Stimulated activated CD4-positive, alpha-beta T cell treated with anti-CD3 and anti-CD28 coated beads, TNF-alpha, amount 100 ng/mL, for 24 hours (primary cell): ENCODE data around the gene HOXD4.

Experiments used
- DNase-seq, 3 experiments: peaks; one replicate each; pipeline ENCODE4 v3.0.0-alpha.2; 2020; ENCODE audit warnings: low read depth in 3 of 3

The HOXD4 gene

DNA sequence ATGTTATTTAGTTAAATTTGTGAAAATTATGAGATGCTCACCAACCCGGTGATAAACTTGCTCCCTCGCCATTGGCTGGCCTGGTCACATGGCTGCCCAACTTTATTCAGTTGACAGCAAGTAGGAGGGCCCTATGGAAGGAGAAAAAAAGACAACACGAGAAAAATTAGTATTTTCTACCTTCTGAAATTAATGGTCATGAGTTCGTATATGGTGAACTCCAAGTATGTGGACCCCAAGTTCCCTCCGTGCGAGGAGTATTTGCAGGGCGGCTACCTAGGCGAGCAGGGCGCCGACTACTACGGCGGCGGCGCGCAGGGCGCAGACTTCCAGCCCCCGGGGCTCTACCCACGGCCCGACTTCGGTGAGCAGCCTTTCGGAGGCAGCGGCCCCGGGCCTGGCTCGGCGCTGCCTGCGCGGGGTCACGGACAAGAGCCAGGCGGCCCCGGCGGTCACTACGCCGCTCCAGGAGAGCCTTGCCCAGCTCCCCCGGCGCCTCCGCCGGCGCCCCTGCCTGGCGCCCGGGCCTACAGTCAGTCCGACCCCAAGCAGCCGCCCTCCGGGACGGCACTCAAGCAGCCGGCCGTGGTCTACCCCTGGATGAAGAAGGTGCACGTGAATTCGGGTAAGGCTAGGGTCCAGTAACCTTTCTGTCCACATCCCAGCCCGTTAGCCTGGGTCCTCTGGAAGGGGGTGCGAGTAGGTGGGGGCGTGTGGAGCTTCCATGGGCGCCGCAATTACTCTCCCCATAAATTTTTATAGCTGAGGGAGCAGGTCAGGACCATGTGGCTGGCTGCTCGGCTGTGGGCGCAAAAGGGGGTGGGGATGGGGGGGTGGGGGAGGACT lies at the start of gene HOXD4:
HOXD4 (plus strand) TSS at position 109 of the 846 bp plus-strand sequence; CDS start at position 193, 84 bp downstream.
- no peak for DNase-seq

DNA sequence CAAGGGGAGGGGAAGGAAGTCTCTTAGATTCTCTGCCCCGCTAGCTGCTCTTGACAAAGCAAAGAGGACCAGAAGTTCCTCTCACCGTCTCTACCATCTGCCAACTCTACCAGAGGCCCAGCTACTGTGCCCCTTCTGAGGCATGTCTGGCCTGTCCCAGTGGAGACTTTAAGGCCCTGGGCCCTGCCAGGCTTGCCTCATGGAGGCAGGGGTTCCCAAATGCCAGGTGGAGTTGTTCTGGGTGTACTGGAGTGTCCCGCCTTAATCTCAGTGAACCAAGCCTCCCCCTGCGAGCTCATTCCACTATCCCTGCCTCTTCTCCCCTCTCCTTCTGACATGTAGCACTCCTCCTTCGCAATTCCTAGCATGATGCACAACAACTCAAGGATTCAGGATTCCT lies 49.5 kb upstream of the HOXD4 start:
- no peak for DNase-seq

DNA sequence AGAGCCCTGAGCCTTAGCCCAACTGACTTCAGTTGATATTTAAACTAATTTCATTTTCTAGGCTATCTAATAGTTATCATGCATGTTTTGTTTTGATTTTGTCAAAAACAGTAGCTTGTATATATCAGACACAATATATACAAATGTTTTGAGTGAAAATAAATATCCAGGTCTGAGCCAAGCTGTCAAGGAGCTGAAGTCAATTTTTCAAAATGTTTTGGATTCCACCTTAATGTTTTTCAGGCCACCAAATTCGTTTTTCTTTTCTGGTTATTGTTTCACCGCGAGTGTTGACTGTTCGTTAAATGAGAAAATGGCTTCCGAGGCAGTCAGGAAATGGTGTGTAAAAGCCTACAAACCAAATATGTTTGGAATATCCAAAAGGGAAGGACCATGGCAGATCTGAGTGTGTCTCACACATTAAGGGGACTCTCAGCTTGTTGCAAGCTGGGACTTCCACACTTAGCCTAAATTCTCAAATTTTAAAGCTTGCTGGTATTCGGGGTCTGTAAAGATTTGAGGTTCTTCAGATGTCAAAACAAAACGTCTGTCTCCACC lies 49.0 kb upstream of the HOXD4 start:
- no peak for DNase-seq

DNA sequence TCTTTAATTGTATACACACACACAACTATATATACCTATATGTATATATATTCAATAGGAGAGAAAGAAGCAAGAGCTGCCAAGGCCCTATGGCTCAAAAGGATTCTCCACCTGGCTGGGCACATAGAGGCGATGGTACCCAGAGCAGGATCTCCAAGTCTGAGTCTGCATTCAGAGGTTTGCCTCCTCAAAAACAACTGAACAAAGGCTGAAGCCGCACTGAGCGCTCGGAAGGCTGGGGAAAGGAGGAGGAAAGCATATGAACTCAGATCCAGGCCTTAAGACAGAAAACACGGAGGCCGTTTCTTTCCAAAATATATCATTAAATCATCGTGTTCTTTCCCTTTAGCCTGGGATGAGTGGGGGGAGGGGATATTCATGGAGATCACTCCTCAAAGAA lies 48.2 kb upstream of the HOXD4 start:
- no peak for DNase-seq

DNA sequence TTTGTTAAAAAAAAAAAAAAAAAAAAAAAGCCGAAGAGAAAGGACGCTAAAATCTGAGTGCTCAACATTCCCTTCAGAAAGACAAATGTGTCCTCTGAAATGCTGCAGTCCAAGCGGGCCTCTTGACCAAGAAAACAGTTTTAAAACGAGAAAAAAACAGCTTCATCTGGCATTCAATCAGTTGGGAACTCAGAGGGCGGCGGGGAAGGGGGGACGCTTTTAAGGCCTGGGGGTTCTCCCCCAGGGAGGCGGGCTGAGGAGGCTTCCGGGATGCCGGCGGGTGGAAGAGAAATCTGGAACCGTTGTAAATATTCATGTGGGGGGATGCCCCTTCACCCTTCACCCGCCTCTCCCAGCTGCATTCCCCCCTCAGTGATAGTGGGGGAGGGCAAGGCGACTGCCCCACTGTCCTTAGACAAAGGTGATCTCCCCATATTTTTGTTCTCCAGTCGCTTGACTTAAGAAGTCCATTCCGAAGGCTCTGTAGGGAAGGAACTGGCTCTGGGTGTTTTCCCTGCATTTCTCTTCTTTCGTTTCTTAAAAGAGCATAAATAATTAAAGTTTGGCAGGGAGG lies 47.5 kb upstream of the HOXD4 start:
- DNase-seq = no peak

DNA sequence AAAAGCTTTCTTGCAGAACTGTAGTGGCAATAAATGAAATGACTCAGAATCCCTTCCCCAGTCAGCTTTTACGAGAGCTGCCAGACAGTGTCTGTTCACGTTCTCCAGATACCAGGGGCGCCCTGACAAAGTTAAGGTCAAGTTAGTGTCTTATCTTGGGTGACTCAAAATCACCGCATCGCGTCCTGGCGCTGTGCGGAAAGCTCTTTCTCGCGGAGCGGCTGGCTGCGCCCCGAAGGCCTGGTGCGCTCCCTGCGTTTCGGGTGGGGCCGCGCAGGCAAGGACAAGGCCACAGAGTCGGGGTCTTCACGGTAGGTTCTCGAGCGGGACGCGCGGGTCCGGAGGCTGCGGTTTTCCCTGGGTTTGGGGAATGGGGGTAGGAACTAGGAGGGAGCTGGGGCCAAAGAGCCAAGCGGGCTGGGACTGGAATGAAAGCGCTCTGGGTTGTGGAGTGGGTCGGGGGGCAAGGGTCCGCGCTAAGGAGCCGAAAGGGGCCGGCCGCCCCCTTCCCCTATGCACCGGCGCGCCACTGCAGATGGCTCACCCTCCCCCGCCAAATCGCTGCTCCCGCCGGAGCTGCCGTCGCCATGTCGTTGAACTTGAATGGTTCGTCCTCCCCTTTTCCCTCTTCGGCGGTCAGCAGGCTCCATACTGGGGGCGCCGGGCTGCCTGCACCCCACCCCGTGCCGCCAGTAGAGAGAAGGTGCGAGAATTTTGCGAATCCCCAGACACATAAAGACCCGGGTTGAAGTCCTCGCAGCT lies 46.9 kb upstream of the HOXD4 start:
- DNase-seq = no peak

DNA sequence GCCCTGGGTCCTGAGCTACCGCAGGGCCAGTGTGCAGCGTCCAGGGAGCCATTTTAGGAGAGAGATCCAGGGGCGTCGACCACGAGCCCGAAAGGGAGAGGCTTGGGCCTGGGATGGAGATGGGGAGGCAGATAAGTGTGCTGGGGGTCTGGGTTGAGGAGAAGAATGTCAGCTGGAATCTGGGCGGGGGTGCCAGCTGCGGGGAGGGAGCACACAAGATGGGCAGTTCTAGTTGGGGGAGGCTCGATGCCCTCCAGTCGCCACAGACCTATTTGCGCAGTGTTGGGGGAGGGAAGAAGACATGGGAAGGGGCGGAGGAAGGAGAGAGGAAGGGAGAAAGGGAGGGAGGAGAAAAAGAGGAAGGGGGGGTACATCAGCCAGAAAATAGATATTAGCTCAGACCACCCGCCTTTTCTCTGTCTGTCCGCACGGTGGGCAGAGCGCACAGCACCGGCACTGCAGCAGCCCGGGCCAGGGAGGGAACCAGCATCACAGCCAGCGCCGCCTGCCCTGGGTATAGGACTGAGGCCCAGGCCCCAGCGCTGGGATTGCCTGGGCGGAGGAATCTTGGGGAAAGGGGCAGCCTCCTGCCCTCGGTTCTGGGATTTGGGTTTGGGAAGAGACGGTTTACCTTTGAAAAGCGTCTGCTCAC lies 46.1 kb upstream of the HOXD4 start:
- DNase-seq = no peak

DNA sequence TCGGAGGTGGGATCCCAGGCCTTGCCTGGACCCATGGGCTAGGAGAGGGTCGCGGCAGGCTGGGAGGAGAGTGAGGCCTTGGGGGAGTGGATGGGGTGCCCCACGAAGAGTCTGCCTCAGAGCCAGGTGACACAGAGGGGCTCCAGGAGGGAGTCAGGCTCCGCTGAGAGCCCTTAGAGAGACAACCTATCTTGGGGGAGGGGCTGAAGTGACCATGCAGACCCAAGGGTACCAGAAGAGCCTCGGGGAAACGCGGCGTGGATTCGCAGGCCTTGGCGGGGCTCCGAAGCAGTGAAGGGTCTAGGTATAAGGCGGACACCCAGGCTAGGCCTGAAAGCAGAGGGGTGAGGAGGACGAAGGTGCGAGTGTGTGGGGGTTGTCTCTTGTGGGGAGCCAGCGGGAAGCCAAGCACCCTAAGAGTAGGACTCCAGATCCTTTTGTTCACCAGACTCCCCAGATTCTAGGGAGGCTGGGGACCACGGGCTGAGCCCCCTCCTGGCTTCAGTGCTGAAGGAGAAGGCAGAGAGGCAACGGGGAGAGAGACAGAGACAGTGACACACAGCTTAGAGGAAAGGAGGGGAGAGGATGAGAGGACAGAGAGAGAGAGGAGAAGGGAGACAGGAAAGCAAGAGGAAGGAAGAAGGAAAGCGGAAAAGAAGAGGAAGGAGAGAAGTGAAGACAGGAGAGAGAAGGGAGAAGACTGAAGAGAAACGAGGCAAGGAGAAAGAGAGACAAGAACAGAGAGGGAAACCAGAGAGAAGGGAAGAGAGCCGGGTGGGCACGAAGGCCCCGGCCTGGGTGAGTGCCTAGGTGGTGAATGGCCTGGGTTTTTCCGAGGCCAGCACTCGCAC lies 45.4 kb upstream of the HOXD4 start:
- DNase-seq = no peak

DNA sequence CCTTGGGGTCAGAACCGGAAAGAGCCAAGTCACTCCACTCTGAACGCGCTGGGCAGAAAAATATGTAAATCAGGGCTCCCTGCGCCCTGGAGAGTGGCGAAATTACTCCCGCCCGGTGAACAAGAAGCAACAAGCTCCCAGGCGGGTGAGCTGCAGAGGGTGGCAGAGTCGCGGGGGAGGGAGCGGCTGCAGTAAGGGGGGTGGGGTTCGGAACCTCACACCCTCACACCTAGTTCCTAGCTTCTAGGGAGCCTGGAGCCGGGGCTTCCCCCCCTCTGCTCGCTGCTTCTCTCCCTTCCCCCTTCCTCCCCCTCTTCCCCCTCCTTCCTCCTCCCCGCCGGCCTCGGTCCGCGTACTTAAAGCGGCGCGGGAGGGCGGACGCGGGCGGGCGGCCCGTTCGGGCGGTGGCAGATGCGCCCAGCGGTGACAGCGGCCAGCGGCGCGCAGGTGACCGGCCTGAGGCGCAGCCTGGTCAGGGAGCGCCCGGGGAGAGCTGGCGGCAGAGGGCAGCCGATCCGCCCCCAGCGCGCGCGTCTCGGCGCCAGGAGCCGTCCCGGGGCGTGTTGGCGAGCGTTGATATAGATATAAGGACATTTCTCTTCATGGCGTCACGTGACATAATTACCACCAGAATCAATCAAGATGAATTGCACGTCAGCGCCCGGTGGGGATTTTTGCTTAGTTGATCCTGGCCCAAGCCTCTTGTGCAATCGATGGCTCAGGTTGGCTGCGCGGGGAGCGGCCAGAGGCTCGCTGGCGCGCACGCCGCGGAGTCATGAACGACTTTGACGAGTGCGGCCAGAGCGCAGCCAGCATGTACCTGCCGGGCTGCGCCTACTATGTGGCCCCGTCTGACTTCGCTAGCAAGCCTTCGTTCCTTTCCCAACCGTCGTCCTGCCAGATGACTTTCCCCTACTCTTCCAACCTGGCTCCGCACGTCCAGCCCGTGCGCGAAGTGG lies 44.5 kb upstream of the HOXD4 start, which contains the start of gene HOXD11:
HOXD11 (plus strand) TSS at position 700 of the 959 bp plus-strand sequence; CDS start at position 776, 76 bp downstream.
- DNase-seq = no peak

DNA sequence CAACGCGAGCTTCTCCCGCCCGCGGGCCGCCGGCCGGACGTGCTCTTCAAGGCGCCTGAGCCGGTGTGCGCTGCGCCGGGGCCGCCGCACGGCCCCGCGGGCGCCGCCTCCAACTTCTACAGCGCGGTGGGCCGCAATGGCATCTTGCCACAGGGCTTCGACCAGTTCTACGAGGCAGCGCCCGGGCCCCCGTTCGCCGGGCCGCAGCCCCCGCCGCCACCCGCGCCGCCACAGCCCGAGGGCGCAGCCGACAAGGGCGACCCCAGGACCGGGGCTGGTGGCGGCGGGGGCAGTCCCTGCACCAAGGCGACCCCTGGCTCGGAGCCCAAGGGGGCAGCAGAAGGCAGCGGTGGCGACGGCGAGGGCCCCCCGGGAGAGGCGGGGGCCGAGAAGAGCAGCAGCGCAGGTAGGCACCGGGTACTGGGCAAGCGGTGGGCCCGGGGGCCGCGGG lies 43.6 kb upstream of the HOXD4 start:
- no peak for DNase-seq

DNA sequence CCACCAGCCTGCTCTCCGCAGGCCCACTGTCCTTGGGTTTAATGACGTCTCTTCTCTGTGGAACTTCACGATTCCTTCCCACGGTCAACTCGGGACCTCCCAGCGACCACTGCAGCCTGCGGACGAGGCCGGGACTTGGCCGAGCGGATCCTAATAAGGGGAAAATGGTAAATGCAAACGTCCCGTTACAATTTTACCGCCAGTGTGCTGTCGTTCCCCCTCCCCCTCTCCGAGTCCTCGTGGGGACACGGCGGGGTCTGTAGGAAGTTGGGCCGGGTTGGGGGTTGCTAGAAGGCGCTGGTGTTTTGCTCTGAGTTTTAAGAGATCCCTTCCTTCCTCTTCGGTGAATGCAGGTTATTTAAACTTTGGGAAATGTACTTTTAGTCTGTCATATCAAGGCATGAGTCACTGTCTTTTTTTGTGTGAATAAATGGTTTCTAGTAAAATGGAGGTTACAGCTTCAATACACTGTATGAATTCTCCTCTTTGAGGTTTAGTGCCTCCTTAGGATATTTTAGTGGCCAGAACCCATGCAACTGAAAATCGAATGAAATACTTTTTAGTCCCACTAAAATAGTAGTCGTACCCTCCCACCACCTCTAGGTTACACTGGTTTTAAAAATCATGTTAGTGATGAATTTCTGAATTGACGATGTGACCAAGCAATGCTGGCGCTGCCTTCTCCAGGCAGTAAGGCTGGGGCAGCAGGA lies 42.0 kb upstream of the HOXD4 start:
- no peak for DNase-seq

DNA sequence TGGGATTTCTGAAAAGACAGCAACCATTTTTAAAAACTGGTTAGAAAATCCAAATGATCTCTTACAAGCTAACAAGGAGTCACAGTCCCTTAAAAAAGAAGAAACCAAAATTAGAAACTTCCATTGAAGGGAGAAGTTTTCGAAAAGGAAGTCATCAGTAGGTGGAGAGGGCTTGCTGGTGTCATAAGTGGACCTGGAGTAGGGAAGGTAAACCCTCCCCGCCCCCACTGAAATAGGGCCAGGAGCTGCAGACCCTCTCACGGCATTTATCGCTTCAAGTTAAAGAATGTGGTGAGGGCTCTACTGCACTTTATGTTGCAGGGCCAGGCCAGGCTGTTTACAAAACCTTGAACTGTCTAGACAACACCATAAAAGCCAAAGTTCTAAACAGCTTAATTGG lies 41.4 kb upstream of the HOXD4 start:
- DNase-seq = no peak

DNA sequence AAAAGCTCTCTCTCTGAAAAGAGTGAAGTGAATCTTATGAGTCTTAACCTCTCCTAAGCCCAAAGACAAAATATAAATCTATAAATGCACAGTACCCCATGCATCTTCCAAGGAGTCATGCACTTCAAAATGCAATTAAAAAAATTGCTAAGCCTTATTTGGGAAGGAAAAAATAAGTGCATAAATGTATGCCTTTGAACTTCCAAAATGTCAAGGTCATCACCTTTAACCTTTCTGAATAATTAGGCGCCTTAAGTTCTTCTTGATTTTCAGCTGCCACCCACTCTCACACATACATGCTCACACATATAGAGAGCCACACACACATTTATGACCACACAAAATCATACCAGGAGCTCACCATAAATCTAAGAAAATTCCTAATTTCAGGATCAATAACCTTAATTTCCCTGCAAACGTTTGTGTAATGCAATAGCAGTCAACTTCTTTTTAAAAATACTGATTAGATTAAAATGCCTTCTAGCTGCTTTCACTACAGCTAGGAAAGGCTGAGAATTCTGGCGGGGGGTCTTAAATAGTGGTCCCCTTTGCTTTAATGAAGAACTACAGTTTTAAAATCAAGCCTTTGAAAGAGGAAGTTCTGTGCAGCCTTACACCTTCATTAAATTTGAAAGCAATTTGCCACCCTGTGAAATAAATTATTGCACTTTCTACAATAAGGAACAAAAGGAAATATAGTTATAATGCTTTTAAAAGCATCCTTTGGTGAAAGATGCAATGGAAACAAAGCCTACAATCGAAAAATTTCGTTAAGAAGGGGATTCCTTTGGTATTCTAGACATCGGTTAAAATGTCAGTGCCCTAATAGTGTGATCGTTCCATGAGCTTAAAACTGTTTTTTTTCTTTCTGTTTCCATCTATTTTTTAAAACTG lies 40.7 kb upstream of the HOXD4 start:
- no peak for DNase-seq

DNA sequence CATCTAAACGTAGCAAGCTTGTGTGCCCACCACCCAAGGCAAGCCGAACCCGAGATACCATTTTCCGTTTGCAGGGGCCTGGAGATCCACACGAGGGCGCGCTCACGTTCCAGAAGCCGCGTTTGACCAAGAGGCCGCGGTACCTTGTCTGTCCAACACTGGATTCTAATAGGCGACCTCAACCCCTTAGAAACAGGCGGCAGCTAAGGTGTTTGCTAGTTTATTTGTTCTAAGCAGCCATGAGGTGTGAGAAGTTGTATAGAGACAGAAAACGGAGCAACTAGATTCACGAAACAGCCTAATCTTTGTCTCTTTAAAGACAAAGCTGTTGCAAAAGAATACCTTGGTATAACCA lies 40.1 kb upstream of the HOXD4 start:
- DNase-seq = no peak

DNA sequence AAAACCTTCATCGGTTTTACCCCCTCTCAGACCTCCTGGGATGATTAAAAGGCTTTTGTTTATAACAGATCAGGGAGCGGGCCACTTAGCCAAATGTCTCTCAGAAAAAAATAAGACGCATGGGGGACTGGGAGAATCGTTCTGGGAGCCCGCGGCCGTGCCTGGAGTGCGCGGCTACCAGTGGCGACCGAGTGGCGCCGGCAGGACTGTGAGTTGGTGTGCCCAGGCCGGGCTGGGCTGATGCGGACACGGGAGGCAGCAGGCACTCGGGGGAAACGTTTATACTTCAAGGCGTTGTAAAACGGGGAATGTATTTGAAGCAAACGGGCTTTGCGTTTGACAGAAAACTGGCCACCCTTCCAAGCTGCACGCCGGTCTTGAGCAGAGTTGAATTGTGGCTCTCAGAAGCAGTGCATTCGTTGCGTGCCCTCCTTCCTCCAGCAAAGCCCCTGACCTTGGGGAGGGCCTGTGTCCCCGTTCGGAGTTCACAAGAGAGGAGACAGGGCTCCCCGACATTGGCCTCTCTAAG lies 39.4 kb upstream of the HOXD4 start:
- DNase-seq = no peak

DNA sequence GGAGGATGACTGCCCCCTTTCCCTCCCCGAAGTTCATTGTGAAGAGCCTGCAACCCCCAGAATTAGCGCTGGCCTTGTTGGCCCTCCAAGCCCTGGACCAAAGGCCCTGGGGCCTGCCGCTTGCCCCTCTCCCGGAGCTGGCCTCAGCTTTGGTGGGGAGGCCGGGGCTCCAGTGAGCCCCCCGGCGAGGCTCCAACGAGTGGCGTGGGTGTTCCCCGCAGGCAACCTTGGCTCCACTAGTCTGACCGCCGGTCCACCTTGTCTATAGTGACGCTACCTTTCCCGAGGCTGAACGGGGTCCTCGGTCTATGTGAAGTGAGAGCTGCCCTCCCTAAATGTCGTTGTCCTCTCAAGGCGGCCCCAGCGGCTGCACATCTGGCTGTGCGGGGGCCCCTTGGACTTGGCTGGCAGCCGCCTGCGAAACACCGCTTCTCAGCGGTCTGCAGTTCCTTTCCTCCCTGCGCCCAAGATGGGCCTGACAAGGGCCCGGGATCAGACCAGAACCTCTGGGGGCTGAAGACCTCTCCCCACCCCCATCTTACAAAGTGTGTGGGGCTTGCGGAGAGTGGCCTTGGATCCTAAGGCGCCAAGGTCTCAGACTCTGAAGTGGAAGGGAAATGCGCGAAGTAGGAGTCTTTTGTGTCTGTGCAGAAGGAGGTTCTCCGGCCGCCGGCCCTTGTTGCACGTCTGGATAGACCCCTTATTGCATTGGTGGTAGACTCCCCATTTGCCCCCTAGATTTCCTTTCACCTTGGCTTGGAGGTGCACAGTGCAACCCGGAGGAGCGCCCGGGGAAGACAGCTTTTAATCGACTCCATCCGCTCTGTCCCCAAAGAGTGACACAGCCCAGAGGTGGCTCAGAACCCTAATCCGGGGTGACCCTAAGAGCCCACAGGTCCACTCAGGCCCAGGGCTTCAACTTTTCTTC lies 38.7 kb upstream of the HOXD4 start:
- DNase-seq = no peak
